GM10847 (cell line): ENCODE data around the gene CENPM.

Source experiments
- POLR2A ChIP-seq: IDR thresholded peaks from 2 replicates; pipeline ENCODE4 v1.6.1; 2011; ENCODE audit not compliant: insufficient read length; ENCODE audit errors: extremely low read depth

The CENPM gene

GRCh38 chr22:41904450-41905410 lies 42.2 kb downstream of the CENPM start:
- no peak for TF ChIP-seq POLR2A

DNA sequence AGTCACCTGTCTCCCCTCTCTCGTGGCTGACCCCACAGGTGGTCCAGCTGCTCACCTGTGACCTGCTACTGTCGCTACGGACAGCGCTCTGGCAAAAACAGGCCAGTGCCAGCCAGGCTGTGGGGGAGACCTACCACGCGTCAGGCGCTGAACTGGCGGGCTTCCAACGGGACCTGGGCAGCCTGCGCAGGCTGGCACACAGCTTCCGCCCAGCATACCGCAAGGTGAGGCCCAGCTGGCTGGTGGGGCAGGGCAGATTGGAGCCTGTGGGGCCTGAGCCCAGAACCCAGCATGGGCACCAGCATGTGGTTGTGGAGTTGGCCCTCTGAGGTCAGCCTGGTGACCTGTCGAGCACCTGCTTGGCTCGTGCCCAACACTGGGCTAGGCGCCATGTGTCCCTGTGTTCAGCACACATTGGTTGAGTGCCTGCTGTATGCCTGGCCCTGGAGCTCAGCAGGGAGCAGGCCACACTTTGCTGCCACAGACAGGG lies 44.0 kb downstream of the CENPM start:
- no peak for TF ChIP-seq POLR2A

- TF ChIP-seq POLR2A = no peak
Measured at GRCh38 chr22:41902016-41902415, 44.9 kb downstream of the CENPM start.

DNA sequence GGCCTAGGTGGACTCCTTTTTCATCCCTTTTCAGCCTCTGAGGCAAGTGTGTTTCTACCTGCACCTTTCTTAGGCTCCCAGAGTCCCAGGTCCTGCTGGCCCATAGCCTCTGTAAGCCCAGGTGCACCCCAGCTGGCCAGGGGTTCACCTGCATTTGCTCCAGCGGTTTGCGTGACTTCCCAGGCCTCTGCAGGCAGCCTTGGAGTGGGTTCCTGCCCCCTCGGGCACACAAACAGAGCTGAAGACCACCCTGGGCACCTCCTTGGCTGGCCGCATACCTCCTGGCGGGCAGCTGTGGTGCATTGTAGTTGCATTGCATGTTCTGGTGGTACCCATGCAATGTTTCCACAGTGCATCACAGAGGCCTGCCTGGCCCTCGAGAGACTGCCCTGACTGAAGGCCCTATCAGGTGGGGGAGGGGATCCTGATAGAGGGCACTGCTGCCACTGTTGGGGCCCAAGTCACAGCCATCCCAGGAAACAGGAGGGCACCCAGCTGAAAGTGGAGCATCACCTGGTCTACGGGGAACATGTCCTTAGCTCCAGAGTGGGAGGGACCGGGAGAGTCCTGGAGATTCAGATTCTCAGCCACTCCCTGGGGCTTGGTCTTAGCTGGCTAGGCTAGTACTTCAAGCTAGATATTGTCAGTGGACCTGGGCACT lies 46.2 kb downstream of the CENPM start:
- TF ChIP-seq POLR2A = no peak

GRCh38 chr22:41899992-41900651 lies 46.8 kb downstream of the CENPM start:
- TF ChIP-seq POLR2A = no peak

GRCh38 chr22:41899110-41899509 lies 47.8 kb downstream of the CENPM start:
- no peak for TF ChIP-seq POLR2A

DNA sequence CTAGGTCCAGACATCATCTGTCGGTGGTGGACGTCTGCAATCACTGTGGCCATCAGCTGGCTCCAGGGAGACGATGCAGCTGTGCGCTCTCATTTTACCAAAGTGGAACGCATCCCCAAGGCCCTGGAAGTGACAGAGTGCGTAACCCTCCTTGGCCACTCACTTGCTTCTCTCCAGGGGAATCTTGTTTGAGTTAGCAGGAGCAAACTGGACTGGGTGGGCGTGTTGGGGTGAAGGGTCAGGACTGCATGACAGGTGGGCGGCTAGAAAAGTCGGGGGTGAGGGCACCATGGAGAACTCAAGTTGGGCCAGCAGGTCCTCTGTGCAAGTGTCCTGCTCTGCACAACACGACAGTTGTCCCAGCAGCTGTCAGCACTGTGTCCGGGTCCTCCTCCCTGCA lies 48.3 kb downstream of the CENPM start:
- TF ChIP-seq POLR2A = no peak

GRCh38 chr22:41893591-41894375 lies 53.2 kb downstream of the CENPM start:
- TF ChIP-seq POLR2A = no peak

GRCh38 chr22:41892721-41893120 lies 54.2 kb downstream of the CENPM start:
- TF ChIP-seq POLR2A = no peak

GRCh38 chr22:41891407-41891806 lies 55.5 kb downstream of the CENPM start:
- no peak for TF ChIP-seq POLR2A
